ENCODE measurements around the gene DCTPP1.

DNA sequence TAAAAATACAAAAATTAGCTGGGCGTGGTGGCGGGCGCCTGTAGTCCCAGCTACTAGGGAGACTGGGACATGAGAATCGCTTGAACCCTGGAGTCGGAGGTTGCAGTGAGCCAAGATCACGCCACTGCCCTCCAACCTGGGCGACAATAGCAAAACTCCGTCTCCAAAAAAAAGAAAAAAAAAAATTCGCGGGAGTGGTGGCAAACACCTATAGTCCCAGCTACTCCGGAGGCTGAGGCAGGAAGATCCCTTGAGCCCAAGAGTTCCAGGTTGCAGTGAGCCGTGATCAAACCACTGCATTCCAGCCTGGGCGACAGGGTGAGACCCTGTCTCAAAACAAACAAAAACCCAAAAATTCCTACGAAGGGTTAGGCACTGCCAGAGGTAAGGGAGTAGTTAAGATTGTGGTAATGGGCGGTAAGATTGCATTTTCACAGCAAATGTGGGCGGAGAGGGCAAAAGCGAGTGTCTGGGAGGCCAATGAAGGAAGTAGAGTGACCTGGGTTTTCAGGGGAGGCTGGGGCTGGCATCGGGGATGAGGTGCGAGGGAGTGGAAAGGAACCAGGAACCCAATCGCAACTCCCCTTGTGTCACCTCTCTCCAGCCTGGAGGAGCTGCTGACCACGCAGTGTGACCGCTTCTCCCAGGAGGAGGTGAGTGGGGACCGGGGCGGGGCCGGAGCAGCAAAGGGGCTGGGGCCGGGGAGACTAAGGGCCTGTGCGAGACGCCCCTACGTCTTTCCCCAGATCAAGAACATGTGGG, 52.6 kb downstream of the DCTPP1 start:
- TF ChIP-seq, protein P1, sequence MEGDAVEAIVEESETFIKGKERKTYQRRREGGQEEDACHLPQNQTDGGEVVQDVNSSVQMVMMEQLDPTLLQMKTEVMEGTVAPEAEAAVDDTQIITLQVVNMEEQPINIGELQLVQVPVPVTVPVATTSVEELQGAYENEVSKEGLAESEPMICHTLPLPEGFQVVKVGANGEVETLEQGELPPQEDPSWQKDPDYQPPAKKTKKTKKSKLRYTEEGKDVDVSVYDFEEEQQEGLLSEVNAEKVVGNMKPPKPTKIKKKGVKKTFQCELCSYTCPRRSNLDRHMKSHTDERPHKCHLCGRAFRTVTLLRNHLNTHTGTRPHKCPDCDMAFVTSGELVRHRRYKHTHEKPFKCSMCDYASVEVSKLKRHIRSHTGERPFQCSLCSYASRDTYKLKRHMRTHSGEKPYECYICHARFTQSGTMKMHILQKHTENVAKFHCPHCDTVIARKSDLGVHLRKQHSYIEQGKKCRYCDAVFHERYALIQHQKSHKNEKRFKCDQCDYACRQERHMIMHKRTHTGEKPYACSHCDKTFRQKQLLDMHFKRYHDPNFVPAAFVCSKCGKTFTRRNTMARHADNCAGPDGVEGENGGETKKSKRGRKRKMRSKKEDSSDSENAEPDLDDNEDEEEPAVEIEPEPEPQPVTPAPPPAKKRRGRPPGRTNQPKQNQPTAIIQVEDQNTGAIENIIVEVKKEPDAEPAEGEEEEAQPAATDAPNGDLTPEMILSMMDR (IDR thresholded peaks at IDR 0.05): no peak
- TF ChIP-seq POLR2A (IDR thresholded peaks at IDR 0.05): no peak
